Vagina (tissue), 2 donors: ENCODE results near the gene SLC1A3.

Source experiments
- CTCF ChIP-seq, 3 experiments: fragments of 450-650 bp in 2 of 3; fragments of 200-600 bp in 1 of 3; sonication (generic) in 1 of 3; IDR thresholded peaks; one replicate each; pipeline ENCODE4 v1.5.1; 2017 to 2019; ENCODE audit warnings: antibody characterized with exemption in 3 of 3, mild to moderate bottlenecking in 2 of 3, moderate library complexity in 2 of 3
- POLR2A ChIP-seq, 2 donors: fragments of 450-650 bp; IDR thresholded peaks; one replicate each; pipeline ENCODE4 v1.6.1; 2017; ENCODE audit warnings: antibody characterized with exemption in 2 of 2, mild to moderate bottlenecking in 2 of 2, moderate library complexity in 2 of 2

GRCh38 chr5:36613241-36613640 lies 6.8 kb downstream of the SLC1A3 start:
- TF ChIP-seq CTCF (IDR thresholded peaks at IDR 0.05) (no peak), POLR2A (IDR thresholded peaks at IDR 0.05) (no peak)
